Hippocampal formation (tissue), 2 donors: ENCODE data around the gene B4GAT1.
A peak's percentile ranks its signal among the peaks of the same experiment; 100 is the strongest.
"Not testable (repeated sequence)": the region's sequence is repeated elsewhere in the genome, so short reads cannot be mapped to it uniquely, and the experiment has no call there.

ENCODE experiments used
- DNase-seq, 2 donors: peaks; one replicate each; lab custom pipeline; 2025; lab: John Stamatoyannopoulos, UW

B4GAT1 gene

GRCh38 chr11:66347425-66348276, at the start of gene B4GAT1:
Gene B4GAT1, minus strand, starts transcription at chr11:66347629. Its CDS starts 84 bp downstream, at chr11:66347545.
- peak; percentile 72 to 83 for DNase-seq

DNA sequence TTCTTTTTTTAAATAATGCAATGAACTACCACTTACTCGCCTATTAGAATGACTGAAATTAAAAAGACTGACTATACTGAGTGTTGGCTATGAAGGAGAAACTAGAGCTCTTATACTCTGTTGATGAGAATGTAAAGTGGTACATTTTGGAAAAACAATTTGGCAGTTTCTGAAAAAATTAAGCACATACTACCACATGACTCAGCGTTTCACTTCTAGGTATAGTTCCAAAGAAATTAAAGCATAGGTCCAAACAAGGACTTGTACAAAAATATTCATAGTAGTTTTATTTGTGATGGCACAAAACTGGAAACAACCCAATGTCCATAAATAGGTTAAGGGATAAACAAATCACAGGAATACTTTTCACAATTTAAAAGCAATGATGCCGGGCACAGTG, 46.5 kb upstream of the B4GAT1 start:
- DNase-seq = no peak

GRCh38 chr11:66391322-66391721, 43.9 kb upstream of the B4GAT1 start:
- no peak for DNase-seq

DNA sequence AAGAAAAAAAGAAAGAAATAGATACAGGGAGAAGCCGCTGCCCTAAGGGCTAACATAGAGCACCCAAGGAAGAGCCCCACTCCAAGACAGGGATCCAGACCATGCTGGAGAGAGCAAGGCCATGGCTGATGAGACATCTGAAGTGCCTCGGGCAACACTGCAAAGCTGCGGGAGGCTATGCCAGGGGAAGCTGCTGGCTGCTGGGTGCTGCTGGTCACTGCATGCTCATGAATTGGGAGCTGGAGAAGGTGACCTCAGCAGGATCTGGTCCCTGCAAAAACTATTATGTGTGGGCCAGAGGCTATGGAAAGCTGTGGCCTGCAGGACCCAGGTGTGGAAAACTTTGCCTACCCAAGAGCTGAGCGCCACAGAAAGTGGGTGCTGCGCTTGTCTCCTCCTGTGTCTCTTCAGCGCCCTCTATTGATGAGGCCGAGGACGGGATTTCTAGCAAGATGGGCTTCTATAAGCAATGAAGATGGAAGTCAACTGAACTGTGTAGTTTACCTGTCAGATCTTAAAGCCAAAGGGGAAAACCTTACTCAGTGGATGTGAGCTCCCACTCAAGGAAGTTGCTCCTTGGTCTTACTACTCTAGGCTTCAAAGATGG, 41.5 kb upstream of the B4GAT1 start:
- peak in 1 of 2 donors; percentile 3 for DNase-seq

DNA sequence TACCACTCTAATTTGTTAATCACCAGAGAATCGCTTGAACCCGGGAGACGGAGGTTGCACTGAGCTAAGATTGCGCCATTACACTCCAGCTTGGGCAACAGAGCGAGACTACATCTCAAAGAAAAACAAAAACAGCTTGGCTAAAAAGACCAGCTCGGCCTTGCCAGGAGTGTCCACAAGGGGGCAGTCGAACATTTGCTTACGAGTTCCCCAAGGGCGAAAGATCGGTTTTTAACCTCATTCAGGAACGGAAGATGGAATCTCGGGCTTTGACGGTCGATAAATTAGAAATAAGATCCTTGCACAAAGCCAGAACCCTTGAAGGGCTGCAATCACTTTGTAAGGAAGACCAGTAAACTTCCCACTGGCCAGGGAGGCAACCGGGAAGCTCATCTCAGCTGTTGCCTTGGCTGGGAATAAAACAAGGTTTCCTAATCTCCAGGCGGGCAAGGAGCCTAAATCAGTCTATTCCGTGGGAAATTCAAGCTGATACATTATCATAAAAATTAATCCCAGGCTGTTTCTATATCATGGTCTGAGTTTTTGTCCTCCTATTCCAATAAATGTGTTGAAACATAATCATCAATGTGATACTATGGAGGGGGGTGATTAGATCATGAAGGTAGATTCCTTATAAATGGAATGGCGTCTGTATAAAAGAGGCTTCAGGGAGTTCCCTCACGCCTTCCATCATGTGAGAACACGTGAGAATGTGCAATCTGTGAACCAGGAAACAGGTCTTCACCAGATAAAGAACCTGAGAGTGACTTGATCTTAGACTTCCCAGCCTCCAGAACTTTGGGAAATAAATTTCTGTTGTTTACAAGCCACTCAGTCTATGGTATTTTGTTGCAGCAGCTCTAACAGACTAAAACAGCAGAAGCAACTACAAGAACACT, 39.0 kb upstream of the B4GAT1 start:
- peak; percentile 66 to 68 for DNase-seq

DNA sequence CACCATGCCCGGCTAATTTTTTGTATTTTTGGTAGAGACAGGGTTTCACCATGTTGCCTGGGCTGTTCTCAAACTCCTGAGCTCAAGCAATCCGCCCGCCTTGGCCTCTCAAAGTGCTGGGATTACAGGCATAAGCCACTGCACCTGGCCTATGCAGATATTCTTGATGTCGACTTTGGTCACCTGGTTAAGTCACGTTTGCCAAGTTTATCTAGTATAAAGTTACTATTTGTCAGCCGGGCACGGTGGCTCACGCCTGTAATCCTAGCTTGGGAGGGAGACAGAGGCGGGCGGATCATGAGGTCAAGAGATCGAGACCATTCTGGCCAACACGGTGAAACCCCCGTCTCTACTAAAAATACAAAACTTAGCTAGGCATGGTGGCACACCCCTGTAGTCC, 36.9 kb upstream of the B4GAT1 start:
- DNase-seq = not testable (repeated sequence)

DNA sequence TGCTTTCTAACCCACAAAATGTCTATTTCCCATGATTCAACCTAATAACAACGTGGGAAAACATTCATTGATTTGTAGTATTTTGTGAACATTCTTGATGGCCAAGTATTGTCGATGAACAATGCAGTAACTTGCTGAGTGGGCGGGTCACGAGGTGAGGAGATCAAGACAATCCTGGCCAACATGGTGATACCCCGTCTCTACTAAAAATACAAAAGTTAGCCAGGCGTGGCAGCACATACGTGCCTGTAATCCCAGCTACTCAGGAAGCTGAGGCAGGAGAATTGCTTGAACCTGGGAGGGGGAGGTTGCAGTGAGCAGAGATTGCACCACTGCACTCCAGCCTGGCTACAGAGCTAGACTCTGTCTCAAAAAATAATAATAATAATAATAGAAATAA, 32.8 kb upstream of the B4GAT1 start:
- not testable (repeated sequence) for DNase-seq

DNA sequence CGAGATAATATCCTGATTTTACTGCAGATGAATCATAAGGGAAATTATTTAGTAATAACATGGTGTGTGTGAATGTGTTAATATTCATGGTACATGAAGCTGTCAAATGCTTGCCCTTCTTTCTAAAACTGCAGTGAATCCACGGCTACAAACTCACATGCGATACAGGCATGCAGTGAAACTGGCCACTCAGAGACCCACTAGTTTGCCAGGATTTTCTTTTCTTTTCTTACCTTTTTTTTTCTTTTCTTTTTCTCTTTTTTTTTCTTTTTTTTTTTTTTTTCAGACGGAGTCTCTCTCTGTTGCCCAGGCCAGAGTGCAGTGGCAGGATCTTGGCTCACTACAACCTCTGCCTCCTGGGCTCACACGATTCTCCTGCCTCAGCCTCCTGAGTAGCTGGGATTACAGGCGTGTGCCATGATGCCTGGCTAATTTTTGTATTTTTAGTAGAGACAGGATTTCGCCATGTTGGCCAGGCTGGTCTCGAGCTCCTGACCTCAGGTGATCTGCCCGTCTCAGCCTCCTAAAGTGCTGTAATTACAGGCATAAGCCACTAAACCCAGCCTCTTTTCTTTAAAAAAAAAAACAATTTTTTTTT, 26.4 kb upstream of the B4GAT1 start:
- DNase-seq = not testable (repeated sequence)

GRCh38 chr11:66373265-66373664, 25.8 kb upstream of the B4GAT1 start:
- peak in 1 of 2 donors; percentile 32 for DNase-seq

DNA sequence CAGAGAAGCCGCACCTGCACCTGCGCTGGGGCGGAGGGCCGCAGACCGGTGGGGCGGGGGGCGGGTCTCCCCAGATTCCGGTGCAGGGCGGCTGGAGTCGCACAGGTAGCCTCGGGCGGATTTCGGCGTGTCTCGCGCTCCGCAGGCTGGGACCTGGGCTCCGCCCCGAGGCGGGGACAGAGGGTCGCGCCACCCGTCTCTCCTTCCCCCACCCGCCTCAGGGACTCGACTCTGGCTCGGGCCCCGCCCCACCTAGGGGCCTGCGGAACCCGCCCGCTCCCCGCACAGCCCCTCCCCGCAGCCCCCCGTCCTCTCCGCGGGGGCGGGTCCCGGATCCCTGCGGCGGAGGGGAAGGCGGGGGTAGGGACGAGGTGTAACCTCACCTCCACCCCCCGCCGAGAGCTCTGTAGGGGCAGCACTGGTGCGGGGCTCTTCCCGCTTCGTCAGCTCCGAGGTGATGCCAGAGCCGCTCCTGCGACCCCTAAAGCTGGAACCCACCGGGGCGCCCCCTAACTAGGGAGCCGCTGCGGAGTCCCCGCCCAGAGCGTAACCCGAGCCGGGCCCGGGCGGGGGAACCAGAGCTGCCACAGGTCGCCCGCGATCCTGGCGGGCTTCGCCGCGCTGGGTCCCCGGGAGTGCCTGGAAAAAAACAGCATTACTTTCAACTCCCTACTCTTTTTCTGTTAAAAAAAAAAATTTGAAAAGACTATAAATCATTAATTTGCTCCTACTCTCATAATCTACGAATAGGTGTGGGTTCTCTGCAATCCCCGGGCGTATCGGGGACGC, 24.4 kb upstream of the B4GAT1 start, which contains the start of gene SLC29A2:
SLC29A2 (minus strand) TSS at position 134 of the 789 bp plus-strand sequence. CDS start 169 bp downstream, outside the sequence.
- no peak for DNase-seq

- DNase-seq = no peak
Observed at GRCh38 chr11:66369073-66369894, 21.9 kb upstream of the B4GAT1 start.

- DNase-seq = no peak
Observed at GRCh38 chr11:66368484-66368883, 21.1 kb upstream of the B4GAT1 start.

- DNase-seq = no peak
Observed at GRCh38 chr11:66367561-66368312, 20.3 kb upstream of the B4GAT1 start.

DNA sequence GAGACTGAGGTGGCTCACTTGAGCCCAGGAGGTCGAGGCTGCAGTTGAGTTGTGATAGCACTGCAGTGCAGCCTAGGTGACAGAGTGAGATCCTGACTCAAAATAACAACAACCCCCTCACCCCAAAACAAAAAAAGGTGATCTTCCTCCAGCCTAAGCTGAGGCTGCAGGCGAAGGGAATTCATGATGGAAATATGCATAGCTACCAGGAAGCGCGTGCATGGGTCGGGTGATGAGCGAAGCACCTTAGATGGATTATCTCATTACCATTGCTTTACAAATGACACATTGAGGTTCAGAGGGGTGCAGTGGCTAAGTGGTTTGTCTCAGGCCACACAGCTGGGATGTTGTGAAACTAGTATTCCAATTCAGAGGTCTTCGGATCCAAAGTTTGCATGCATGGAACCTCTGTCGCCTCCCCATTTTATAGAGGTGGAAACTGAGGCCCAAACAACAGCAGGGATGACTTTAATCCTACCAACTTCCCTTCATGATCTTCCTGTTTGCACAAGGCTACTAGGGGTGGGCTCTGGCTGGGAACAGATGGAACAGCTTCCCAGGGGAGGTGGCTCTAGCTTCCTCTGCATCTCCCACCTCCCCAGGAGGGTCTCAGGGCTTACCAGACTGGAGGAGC, 19.5 kb upstream of the B4GAT1 start:
- no peak for DNase-seq

GRCh38 chr11:66365711-66366619, 18.5 kb upstream of the B4GAT1 start:
- no peak for DNase-seq

DNA sequence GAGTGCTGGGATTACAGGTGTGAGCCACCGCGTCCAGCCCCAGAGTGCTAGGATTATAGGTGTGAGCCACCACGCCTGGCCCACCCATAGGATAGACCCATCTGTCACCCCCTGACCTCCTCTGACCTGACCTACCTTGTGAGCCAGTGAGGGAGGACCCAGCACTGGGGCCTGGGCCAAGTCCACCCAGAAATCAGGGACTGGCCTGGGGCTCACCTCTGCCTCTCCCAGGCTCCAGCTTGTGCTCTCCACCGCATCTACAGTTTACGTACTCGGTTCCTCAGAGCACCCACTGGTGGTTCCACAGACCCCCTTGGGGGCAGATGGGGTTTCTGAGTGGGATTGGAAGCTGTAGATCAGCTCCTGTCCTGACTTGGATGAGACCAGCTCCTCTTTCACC, 17.7 kb upstream of the B4GAT1 start:
- no peak for DNase-seq

DNA sequence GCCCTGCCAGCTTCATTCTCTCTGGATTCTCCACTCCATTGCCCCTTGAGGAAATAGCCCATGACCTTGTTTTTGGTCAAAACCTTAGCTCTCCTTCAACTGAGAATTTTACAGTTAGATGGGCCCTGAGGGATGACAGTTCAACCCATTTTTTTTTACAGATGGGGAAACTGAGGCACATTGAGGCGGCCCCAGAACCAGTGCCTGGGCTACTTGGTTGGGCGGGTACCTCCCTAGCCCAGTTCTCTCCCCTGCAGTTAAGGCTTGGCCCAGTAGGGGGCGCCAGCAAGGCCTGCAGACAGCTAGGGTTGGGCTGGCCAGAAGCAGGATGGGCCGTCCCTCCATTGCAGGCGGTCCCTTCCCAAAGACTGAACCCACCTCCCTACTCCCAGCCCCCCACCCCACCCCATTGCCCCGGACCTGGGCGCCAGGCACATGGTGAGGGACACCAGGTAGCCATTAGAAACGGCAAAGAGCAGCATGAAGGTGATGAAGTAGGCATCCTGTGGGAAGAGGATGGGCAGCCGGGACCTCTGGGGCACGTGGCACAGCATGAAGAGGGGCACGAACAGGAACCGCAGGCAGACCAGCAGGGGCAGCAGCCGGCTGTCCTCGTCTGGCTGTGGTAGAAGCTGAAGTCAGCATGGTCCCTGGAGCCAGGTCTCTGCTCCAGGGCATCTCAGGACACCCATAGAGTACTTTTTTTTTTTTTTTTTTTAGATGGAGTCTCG, 16.5 kb upstream of the B4GAT1 start:
- DNase-seq = no peak
